ENCODE measurements around the gene SFPQ.

The SFPQ gene

GRCh38 chr1:35211120-35211414, 18.1 kb upstream of the SFPQ start:
- no peaks in the 10 kb centered on the region for H3K79me2 ChIP-seq
- no peaks in the 10 kb centered on the region for H3K4me1 ChIP-seq
- H3K27ac ChIP-seq: no peak overlapping the region
- H3K9me3 ChIP-seq (ENCODE audit: control insufficient read depth, low read length): no peaks in the 10 kb centered on the region
- no peaks in the 10 kb centered on the region for H3K36me3 ChIP-seq (ENCODE audit: control insufficient read depth, insufficient read depth, low read length)
- no peak overlapping the region for H3K4me3 ChIP-seq (ENCODE audit: low read depth, low read length)
- no peak for TF ChIP-seq CTCF (IDR thresholded peaks at IDR 0.05)
- H2AFZ ChIP-seq: no peak overlapping the region
- H3K9ac ChIP-seq: no peak overlapping the region
- no peaks in the 10 kb centered on the region for H3K27me3 ChIP-seq (ENCODE audit: control insufficient read depth, insufficient read depth, low read length)
- H3K4me2 ChIP-seq (ENCODE audit: low read length): no peak overlapping the region

GRCh38 chr1:35210321-35211119, 17.6 kb upstream of the SFPQ start:
- H3K4me2 ChIP-seq (ENCODE audit: low read length): no peak overlapping the region
- H3K27ac ChIP-seq: no peak overlapping the region
- H3K79me2 ChIP-seq: no peaks in the 10 kb centered on the region
- no peak overlapping the region for H3K9ac ChIP-seq
- no peaks in the 10 kb centered on the region for H3K9me3 ChIP-seq (ENCODE audit: control insufficient read depth, low read length)
- H3K4me1 ChIP-seq: no peaks in the 10 kb centered on the region
- no peak overlapping the region for H2AFZ ChIP-seq
- no peaks in the 10 kb centered on the region for H3K27me3 ChIP-seq (ENCODE audit: control insufficient read depth, insufficient read depth, low read length)
- no peak for TF ChIP-seq CTCF (IDR thresholded peaks at IDR 0.05)
- no peaks in the 10 kb centered on the region for H3K36me3 ChIP-seq (ENCODE audit: control insufficient read depth, insufficient read depth, low read length)
- H3K4me3 ChIP-seq (ENCODE audit: low read depth, low read length): no peak overlapping the region

GRCh38 chr1:35203295-35203694, 10.3 kb upstream of the SFPQ start:
- H3K4me3 ChIP-seq (ENCODE audit: low read depth, low read length): no peak overlapping the region
- no peaks in the 10 kb centered on the region for H3K9me3 ChIP-seq (ENCODE audit: control insufficient read depth, low read length)
- no peaks in the 10 kb centered on the region for H3K27me3 ChIP-seq (ENCODE audit: control insufficient read depth, insufficient read depth, low read length)
- no peak for TF ChIP-seq CTCF (IDR thresholded peaks at IDR 0.05)
- H3K4me1 ChIP-seq: no peaks in the 10 kb centered on the region
- no peak overlapping the region for H2AFZ ChIP-seq
- no peaks in the 10 kb centered on the region for H3K36me3 ChIP-seq (ENCODE audit: control insufficient read depth, insufficient read depth, low read length)
- H3K79me2 ChIP-seq: no peaks in the 10 kb centered on the region
- H3K27ac ChIP-seq: no peak overlapping the region
- no peak overlapping the region for H3K4me2 ChIP-seq (ENCODE audit: low read length)
- no peak overlapping the region for H3K9ac ChIP-seq

- no peaks in the 10 kb centered on the region for H3K79me2 ChIP-seq
- H3K4me2 ChIP-seq (ENCODE audit: low read length): no peak overlapping the region
- no peak overlapping the region for H3K9ac ChIP-seq
- H3K4me1 ChIP-seq: no peaks in the 10 kb centered on the region
- H3K27ac ChIP-seq: no peak overlapping the region
- no peaks in the 10 kb centered on the region for H3K9me3 ChIP-seq (ENCODE audit: control insufficient read depth, low read length)
- H3K27me3 ChIP-seq (ENCODE audit: control insufficient read depth, insufficient read depth, low read length): no peaks in the 10 kb centered on the region
- no peak overlapping the region for H2AFZ ChIP-seq
- H3K4me3 ChIP-seq (ENCODE audit: low read depth, low read length): no peak overlapping the region
- no peaks in the 10 kb centered on the region for H3K36me3 ChIP-seq (ENCODE audit: control insufficient read depth, insufficient read depth, low read length)
- TF ChIP-seq CTCF (IDR thresholded peaks at IDR 0.05): peak; percentile 62
Measured at GRCh38 chr1:35202048-35202719, 9.2 kb upstream of the SFPQ start.

GRCh38 chr1:35201631-35202030, 8.7 kb upstream of the SFPQ start:
- Histone ChIP-seq H3K4me1 (no peaks in the 10 kb centered on the region), H3K9ac (no peak overlapping the region), H3K4me3 (ENCODE audit: low read depth, low read length) (no peak overlapping the region), H3K79me2 (no peaks in the 10 kb centered on the region), H3K27ac (no peak overlapping the region), H3K27me3 (ENCODE audit: control insufficient read depth, insufficient read depth, low read length) (no peaks in the 10 kb centered on the region), H3K36me3 (ENCODE audit: control insufficient read depth, insufficient read depth, low read length) (no peaks in the 10 kb centered on the region), H2AFZ (no peak overlapping the region), H3K9me3 (ENCODE audit: control insufficient read depth, low read length) (no peaks in the 10 kb centered on the region), H3K4me2 (ENCODE audit: low read length) (no peak overlapping the region)
- no peak for TF ChIP-seq CTCF (IDR thresholded peaks at IDR 0.05)

Measured in parathyroid adenoma (tissue), 2 donors.